Smooth muscle cell (in vitro differentiated cells): ENCODE results near the gene TIPARP. TPM values are rescaled to one million over a fixed set of nuclear protein-coding genes. Genes with fewer than 3 reads are reported as not detected.

Experiments used
- DNase-seq: peaks from one replicate; lab custom pipeline; 2025; ENCODE audit not compliant: unreplicated experiment; lab: John Stamatoyannopoulos, UW
- H2AFZ ChIP-seq: fragments of 200-600 bp; sonication (generic); 2 replicates; pipeline ENCODE4 v1.6.0; 2016; ENCODE audit warnings: antibody characterized with exemption, low read depth, mild to moderate bottlenecking
- H3F3A ChIP-seq: fragments of 200-600 bp; sonication (generic); 2 replicates; pipeline ENCODE4 v1.6.0; 2017; ENCODE audit warnings: antibody characterized with exemption, low read depth
- H3K27ac ChIP-seq: fragments of 200-600 bp; sonication (generic); 2 replicates; pipeline ENCODE4 v1.5.1; 2016; ENCODE audit warnings: low read depth, mild to moderate bottlenecking
- H3K27me3 ChIP-seq: fragments of 200-600 bp; sonication (generic); 2 replicates; pipeline ENCODE4 v1.6.1; 2016; ENCODE audit warnings: low read depth, mild to moderate bottlenecking
- H3K36me3 ChIP-seq: fragments of 200-600 bp; sonication (generic); 2 replicates; pipeline ENCODE4 v1.5.1; 2016; ENCODE audit warnings: low read depth
- H3K4me1 ChIP-seq: fragments of 200-600 bp; sonication (generic); 2 replicates; pipeline ENCODE4 v1.5.1; 2016; ENCODE audit warnings: low read depth
- H3K4me2 ChIP-seq: fragments of 200-600 bp; sonication (generic); 2 replicates; pipeline ENCODE4 v1.6.0; 2016; ENCODE audit warnings: mild to moderate bottlenecking
- H3K4me3 ChIP-seq: fragments of 200-600 bp; sonication (generic); 2 replicates; pipeline ENCODE4 v1.5.1; 2016; ENCODE audit warnings: mild to moderate bottlenecking
- H3K79me2 ChIP-seq: fragments of 200-600 bp; sonication (generic); 2 replicates; pipeline ENCODE4 v1.6.0; 2016; ENCODE audit warnings: low read depth, mild to moderate bottlenecking
- H3K9ac ChIP-seq: fragments of 200-600 bp; sonication (generic); 2 replicates; pipeline ENCODE4 v1.6.0; 2016; ENCODE audit warnings: low read depth
- H3K9me3 ChIP-seq: fragments of 200-600 bp; sonication (generic); replicated peaks from 2 replicates; pipeline ENCODE4 v1.5.1; 2016; ENCODE audit warnings: low read depth
- H4K20me1 ChIP-seq: fragments of 200-600 bp; sonication (generic); 2 replicates; pipeline ENCODE4 v1.6.0; 2016; ENCODE audit warnings: low read depth
- CTCF ChIP-seq: fragments of 200-600 bp; sonication (generic); IDR thresholded peaks from 2 replicates; pipeline ENCODE4 v1.5.1; 2017; ENCODE audit warnings: borderline replicate concordance, mild to moderate bottlenecking, antibody characterized with exemption; ENCODE audit not compliant: insufficient read depth, poor library complexity, severe bottlenecking
- WGBS: methylation state at CpG from one replicate; pipeline ENCODE4 v1.1.7; 2016; ENCODE audit warnings: low lambda C conversion rate; 5-methylcytosine and 5-hydroxymethylcytosine counted together
- polyA plus RNA-seq: library from polyadenylated mRNA; unstranded; fragments of >200 nt; fragmentation: Nextera tagmentation; extraction: Ambion mirVana; gene quantifications from 2 replicates; pipeline ENCODE4 v1.2.1, GENCODE V29; 2016
- total RNA-seq: library from RNA; depleted of rRNA; stranded (reverse); fragments of >200 nt; gene quantifications from 2 replicates; pipeline ENCODE4 v1.2.3, GENCODE V29; 2014

The TIPARP gene
- total and polyA plus RNA-seq, 2 experiments from 2014 or later: 12.5 to 65.2 TPM

- peaks cover 26% of the 10 kb centered on the region for H3K4me1 ChIP-seq
- DNase-seq: no peak
- H3K27me3 ChIP-seq: no peaks in the 10 kb centered on the region
- H3K27ac ChIP-seq: peak overlapping the region; percentile 92
- no peaks in the 10 kb centered on the region for H3K36me3 ChIP-seq
- no peaks in the 10 kb centered on the region for H4K20me1 ChIP-seq
- H3K4me2 ChIP-seq: peak overlapping the region; percentile 81
- WGBS: 14% methylated on average over 4 of the region's 4 CpGs
- peaks cover 6% of the 10 kb centered on the region for H3F3A ChIP-seq
- peak overlapping the region; percentile 28 for H3K4me3 ChIP-seq
- TF ChIP-seq CTCF: no peak
- H3K79me2 ChIP-seq: no peaks in the 10 kb centered on the region
- no peaks in the 10 kb centered on the region for H3K9me3 ChIP-seq
- peak overlapping the region; percentile 77 for H3K9ac ChIP-seq
- peak overlapping the region; percentile 73 for H2AFZ ChIP-seq
These were observed 76.5 kb downstream of the TIPARP start for GRCh38 chr3:156750874-156751245.

GRCh38 chr3:156751461-156752025, 77.2 kb downstream of the TIPARP start:
- 3% methylated on average over 15 of the region's 15 CpGs for WGBS
- H3K4me3 ChIP-seq: peak overlapping the region; percentile 28
- TF ChIP-seq CTCF: no peak
- peak overlapping the region; percentile 92 for H3K27ac ChIP-seq
- no peaks in the 10 kb centered on the region for H3K9me3 ChIP-seq
- no peak for DNase-seq
- no peaks in the 10 kb centered on the region for H4K20me1 ChIP-seq
- peaks cover 6% of the 10 kb centered on the region for H3F3A ChIP-seq
- peak overlapping the region; percentile 77 for H3K9ac ChIP-seq
- no peaks in the 10 kb centered on the region for H3K79me2 ChIP-seq
- H3K27me3 ChIP-seq: no peaks in the 10 kb centered on the region
- H2AFZ ChIP-seq: peak overlapping the region; percentile 73
- no peaks in the 10 kb centered on the region for H3K36me3 ChIP-seq
- peak overlapping the region; percentile 81 for H3K4me2 ChIP-seq
- peaks cover 26% of the 10 kb centered on the region for H3K4me1 ChIP-seq

Other genes starting within 250 kb of the TIPARP start
- 325 and 386 TPM in 2 replicates for gene SSR3, start 119.5 kb upstream of the TIPARP start, total RNA-seq
- gene SSR3, start 119.5 kb upstream of the TIPARP start, polyA plus RNA-seq: 337 and 370 TPM in 2 replicates
- 0.81 and 1.3 TPM in 2 replicates for gene LEKR1, start 151.8 kb downstream of the TIPARP start, total RNA-seq
- 2.3 and 3.4 TPM in 2 replicates for gene LEKR1, start 151.8 kb downstream of the TIPARP start, polyA plus RNA-seq